IPS-NIHi11 (cell line): ENCODE measurements around the gene ZNF550.
A peak's percentile ranks its signal among the peaks of the same experiment; 100 is the strongest.

Experiments
- DNase-seq: peaks from one replicate; pipeline ENCODE4 v3.0.0; 2012; ENCODE audit warnings: mixed read lengths, low spot score

Gene ZNF550

DNA sequence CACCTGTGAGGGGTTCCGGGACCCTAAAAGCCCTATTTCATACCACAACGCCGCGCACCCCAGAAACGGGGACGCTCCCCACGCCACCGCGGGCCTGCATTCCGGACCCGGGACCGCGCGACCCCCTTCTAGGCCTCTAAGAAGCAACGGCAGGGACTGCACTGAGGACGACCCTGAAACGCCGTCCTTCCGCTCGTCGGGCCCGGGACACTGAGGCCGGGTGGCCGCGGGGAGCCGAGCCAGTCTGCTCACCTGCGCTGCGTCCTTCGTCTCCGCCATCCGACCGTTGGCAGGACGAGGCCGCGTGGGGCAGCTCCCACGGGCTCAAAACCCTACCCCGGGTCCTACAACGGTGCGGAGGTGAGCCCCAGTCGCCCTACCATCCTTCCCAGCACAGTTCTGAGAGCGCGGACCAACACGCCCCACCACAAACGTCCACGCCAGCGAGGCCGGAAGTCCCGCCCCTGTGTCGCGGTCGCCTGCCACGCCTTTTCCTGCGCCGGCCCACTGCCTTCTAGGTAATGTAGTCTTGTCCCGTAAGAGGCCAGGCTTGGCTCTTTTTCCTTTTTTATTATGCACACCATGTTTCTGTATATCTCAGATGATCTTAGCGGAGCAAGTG is at the start of gene ZNF550:
TSS of gene ZNF550 (minus strand) at position 460 of the 622 bp plus-strand sequence. CDS start at position 279, 181 bp downstream.
- peak; percentile 97 for DNase-seq

DNA sequence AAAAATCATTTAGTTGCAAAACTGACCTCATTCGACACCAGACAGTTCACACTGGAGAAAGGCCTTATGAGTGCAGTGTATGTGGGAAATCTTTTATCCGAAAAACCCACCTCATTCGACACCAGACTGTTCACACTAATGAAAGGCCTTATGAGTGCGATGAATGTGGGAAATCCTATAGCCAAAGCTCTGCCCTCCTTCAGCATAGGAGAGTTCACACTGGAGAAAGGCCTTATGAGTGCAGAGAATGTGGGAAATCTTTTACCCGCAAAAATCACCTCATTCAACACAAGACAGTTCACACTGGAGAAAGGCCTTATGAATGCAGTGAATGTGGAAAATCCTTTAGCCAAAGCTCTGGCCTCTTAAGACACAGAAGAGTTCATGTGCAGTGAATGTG is 47.3 kb upstream of the ZNF550 start:
- DNase-seq, result no peak

DNA sequence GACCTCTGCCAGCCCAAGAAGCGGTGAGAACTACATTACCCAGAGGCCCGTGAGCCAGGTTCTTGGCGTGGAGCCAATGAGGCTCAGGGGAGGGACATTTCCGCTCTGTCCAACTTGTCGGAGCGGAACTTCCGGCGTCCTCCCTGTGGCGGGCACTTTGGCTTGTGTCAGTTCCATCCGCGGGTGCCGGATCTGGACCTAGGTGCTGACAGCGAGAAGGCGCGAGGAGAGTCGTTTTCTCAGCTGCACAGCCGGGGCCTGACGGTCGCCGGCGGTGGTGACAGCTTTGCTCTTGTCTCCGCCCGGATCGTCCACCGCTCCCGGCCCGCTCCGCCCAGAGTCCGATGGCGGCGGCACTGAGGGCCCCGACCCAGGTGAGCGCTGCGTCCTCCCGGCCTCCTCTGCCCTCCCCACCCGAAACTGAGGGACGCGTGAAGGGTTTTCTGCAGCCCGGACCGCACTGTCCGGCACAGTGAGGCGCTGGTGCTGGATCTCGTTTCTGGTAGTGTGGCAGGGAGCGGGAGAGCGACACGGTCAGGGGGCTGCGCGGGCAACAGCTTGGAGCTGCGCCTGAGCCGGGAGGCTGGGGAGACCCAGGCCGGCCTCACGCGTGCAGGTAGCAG is 40.2 kb upstream of the ZNF550 start, which contains the start of gene ZNF530:
TSS of gene ZNF530 (plus strand) at position 125 of the 623 bp plus-strand sequence. CDS start 4,461 bp downstream, outside the sequence.
- DNase-seq, result peak; percentile 94

DNA sequence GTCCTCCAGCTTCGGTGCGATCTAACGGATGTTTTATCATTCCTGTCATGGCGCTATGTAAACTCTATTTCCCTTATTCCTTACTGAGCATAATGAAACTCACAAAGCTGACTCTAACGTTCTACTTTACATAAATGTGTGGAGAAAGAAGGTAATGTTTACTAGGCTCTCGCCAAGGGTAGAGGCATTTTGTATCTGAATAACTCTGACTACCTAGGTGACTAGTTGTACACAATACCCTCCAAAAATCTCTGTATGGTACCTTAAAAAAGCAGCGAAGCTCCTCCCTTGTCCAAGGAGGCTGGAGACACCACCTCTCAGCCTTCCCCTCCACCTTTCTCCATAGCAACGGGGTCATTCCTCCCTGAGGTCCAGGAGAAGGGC is 39.7 kb upstream of the ZNF550 start:
- no peak for DNase-seq

DNA sequence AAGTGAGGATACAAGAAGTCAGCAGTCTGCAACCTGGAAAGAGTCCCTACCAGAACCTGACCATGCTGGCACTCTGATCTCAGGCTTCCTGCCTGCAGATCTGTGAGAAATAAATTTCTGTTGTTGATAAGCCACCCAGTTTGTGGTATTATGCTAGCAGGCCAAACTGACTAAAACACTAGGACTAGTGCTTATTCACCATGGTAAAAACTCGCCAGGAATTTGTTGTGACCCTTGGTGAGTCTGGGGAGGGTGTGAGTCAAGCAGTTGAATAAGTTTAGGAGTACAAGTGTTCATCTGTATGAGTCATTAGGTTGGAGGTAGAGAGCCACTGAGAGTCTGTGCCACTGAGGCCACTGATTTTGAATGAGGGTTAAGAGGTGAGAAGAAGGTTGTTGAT is 27.9 kb upstream of the ZNF550 start:
- no peak for DNase-seq

DNA sequence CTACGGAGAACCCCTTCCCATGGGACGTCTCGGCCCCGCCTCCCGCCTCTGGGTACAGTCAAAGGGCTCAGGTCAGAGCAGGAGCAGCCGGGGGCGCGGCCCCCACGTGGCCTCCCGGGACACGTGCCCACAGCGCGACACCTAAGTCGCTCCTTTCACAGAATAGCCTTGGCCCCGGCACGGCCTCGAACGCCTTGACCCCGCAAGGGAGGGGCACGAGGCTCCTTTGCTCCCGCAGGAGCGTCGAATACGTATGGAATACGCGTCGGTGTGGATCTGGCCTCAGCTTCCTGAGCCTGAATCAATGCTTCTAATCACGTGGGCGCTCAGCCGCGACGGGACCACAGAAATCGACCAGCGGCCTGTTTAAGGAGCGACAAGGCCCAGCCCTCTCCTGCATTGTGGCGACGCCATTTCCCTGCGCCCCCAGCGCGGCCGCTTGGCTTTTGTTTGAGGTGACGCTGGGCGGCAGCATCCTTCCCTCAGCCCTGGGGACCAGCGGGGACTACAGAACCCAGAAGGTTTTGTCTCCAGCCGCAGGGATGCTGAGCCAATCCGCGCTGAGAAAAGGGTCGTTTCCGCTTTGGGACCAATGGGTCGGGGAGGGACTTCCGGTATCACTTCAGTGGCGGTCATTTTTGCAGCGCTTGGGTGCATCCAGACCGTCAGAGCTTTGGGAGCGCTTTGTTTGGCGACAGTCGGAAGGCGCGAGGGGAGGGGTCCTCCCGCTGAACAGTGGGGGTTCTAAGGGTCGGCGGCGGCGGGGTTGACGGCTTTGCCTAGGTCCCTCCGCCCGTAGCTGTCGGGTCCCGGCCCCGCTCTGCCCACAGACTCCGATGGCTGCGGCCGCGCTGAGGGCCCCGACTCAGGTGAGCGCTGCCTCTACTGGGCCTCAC is 24.1 kb upstream of the ZNF550 start, which contains the start of gene ZIK1:
TSS of gene ZIK1 (plus strand) at position 625 of the 896 bp plus-strand sequence. CDS start at position 837, 212 bp downstream.
- peak; percentile 95 for DNase-seq

DNA sequence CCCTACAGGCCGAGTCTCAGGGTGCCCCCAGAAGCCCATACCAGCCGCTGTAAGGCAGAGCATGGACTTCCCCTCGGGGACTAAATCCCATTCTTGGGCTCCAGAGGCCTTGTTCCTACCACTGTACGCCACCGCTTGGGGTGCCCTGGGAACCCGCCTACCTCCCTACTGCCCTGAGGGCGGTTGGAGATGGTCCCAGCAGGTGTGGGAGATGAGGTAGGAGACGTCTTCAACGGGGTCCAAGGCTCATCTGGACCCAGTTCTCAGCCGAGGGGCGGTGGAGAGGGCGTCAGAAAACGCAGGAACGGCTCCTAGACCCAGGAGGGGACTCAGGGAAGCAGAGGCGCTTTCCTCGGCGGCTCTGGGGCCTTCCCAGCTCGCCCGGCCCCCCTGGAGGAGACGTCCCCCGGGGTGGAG is 23.4 kb upstream of the ZNF550 start:
- no peak for DNase-seq

DNA sequence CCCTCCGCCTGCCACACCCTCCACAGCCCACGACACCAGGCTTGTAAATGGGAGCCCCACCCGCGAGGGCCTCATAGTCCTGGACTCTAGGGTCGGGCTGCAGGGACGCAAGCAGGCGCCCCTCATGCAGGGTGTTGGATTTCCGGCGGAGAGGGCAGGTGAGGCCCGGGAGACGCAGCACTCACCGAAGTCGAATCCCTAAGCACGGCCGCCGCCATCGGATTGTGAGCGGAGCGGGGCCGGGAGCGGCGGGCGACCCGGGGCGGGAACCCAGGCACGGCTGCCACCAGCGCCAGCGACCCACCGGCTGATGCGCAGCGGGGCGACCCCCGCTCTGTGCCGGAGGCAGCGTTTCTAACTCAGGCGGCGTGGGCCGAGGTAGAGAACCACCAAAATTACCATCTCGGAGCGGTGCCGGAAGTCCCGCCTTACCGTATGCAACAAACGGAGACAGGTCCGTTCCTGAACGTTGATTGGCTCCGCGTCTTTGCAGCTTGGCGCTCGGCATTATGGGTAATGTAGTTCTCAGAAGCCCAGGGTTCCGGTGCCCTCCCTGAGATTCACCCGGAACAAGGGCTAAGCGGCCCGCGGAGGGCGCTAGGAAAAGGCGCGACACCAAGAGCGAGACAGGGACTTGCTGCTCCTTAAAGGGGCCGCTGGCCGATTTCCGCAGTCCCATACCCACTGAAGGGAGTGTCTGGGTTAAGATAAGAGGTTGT is 19.0 kb upstream of the ZNF550 start, which contains the start of gene ZNF416:
TSS of gene ZNF416 (minus strand) at position 425 of the 719 bp plus-strand sequence. CDS start at position 218, 207 bp downstream.
- peak; percentile 100 for DNase-seq

DNA sequence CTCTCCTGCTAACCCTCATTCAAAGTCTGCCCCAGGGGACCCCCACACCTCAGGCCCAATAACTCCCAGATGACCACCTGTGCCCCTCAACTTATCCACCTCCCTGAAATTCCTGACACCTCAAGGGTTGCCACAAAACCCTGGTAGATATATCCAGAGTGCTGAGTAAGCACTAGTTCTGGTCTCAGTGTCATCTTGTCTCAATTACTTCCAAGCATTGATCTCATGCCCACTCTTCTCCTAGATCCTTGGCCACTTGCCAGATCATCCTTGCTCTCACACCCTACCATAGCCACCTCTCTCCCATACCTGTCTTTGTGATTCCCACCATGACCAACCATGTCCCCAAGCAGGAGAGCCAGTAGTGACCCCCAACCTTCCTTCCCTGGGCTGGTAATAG is 17.0 kb upstream of the ZNF550 start:
- no peak for DNase-seq

DNA sequence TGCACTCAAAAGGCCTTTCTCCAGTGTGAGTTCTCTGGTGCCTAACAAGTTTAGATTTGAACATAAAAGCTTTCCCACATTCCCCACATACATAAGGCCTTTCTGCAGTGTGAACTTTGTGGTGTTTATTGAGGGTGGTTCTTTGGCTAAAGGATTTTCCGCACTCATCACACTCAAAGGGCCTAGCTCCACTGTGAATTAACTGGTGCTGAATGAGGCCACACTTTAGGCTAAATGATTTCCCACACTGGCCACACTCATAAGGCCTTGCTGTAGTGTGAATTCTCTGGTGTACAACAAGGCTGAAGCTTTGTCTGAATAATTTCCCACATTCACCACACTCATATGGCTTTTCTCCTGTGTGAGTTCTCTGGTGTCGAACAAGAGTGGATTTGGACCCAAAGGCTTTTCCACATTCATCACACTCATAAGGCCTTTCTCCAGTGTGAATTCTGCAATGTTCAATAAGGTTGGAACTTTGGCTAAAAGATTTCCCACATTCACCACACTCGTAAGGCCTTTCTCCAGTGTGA is 12.8 kb upstream of the ZNF550 start:
- DNase-seq, result no peak

DNA sequence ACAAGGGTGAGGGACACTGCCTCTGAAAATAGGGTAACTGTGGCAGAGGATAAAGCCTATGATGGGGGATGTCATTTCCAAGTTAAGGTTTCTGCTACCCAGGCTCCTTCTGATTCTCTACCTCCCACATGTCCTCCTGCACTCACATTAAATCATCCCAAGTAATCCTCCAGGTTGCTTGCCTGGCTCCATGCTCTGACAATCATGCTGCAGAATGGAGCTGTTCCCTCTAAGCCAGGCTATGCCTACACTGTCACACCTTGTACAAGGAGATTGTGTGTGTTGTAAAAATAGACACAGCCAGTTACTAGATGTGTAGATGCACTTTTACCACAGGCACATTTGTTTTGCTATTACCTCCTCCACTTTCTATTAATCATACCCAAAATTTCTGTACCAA is 11.0 kb upstream of the ZNF550 start:
- DNase-seq, result no peak

DNA sequence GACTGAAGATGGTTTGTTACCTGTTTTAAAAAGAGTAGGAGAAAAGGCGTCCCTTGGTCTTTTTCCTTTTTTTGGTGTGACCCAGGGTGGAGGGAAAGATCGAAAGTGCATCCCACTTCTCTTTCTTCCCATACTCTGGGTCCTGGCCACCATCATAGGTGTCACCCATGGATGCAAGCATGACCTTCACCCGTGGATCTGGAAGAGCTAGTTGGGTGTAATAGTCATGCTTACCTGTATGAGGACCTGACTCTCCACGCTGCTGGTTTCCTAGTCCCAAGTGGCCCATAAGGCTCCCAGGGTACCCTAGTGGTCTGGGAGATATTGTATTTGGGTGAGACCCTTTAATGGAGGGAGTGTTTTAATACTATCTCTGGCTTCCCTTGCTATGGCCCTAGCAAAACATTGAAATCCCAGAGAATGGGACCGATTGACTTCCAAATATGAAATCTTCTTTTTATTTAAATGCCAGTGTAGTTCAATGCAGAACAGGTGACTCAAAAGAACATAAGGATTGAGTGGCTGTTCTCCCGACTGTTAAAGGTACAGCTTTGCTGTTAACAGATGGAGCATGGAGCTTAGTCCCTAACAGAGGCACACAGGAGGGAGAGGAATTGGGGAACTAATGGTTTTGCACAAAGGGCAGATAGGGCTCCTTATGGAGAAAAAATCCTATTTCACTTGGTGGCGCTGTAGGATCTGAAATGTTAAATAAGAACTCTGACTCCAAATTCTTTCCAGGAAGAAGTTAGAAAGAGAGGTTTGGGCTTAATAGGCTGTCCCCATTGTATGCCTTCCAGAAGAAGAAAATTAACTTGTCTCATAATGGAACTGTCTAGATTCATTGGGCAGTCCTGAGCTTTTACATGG is 7.0 kb upstream of the ZNF550 start:
- no peak for DNase-seq

DNA sequence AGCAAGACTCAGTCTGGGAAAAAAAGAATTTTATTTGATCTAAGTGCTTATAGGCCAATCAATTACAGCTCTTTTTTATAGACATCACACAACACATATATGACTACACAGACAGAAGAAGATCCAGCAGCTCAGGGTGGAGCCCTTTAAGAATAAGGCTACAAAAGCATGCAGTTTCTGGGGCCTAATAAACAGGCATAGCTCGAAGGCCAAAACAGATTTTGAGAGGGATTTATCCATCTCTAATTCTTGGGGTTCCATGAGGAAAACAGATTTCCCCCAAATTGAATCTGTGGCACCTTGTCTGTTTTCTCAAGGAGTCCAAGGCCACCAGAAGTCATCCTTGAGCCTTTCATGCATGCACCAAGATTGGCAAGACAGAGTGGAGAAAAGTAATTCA is 3.9 kb upstream of the ZNF550 start:
- no peak for DNase-seq

DNA sequence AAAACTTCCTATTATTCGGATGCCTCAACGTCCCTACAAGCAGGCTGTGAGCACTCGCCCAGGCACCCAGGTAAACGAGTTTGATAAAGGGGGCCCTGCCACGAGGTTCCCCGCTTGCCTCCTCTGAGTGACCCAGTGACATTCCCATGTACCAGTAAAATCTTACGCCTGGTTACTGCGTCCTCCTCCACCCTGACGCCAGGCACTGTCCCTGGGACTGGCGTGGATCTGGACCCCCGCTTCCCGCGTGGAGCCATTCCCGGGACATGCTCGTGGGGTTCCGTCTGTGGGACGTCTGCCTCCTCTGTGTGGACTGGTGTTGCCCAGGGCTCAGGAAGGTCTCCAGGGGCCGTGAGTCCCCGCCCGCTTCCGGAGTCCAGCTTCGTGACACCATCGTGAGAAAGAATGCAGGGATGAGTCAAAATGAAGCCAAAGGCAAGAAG is 407 bp upstream of the ZNF550 start:
- DNase-seq, result no peak

DNA sequence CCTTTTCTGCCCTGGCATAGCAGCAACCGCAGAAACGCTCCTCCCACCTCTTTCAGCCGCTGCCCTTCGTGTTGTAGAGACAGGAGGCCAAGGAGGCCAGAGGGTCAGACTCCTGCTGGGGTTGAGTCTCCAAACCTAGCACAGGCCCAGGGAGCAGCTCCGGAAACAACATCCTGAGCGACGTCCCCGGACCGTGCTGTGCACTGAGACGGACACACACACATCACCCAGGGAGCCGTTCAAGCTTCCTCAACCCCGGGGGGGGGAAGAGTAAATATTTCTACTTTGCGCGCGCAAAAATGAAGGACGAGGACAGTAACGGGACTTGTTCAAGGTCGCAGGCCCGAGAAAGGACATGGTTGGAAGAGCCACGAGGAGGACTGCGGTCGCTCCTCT is 657 bp downstream of the ZNF550 start:
- DNase-seq, result peak; percentile 71

DNA sequence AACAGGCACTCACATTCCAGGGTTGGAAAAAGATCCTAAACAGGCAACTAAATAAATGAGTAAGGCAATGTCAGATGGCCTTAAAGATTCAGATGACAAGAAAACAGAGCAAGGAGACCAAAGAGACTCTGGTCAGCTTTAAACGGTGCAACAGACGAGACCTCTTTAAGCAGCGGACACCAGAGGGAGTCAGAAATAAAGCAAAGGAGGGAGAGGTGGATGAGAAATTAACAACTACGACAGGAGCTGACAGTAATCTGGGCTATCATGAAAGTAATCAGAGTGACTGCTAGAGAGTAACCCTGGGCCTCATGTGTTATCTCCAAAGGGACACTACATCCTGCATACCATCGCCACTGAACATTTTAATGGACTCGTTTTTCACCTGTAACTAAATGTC is 1.1 kb downstream of the ZNF550 start:
- DNase-seq, result peak; percentile 17

DNA sequence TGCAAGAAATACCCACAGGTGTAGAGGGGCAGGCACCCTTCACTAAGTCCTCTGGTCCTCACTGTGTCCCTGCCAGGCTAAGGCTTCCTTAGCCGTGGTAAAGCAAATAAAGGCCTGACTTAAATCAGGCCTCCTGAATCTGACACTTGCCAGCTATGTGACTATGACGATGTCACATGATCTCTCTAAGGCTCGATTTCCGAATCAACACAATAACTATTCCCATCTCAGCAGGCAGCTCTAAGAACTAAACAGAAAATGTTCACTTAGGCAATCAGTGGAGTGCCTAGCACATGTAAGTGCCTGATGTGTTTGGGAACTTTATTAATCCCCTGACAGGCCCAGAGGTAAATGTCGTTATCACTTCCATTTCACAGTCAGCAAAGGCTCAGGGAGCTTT is 2.0 kb downstream of the ZNF550 start:
- DNase-seq, result no peak

DNA sequence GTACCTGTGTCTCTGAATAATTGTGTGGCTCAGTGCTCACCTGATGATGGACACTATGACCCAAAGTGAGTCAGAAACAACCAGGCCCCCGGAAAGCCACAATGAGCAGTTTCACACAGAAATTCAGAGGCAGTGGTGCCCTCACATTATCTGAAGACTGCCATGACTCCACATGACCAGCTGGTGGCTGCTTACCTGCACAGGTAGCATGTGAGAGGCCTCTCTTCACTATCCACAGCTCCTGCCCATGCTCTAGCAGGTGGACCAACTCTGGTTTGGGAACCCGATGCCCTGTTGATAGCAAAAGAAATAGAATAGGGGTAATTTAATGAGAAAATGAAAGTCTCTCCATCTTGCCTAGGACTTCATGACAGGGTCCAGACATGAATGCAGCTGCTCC is 7.2 kb downstream of the ZNF550 start:
- DNase-seq, result peak; percentile 7

DNA sequence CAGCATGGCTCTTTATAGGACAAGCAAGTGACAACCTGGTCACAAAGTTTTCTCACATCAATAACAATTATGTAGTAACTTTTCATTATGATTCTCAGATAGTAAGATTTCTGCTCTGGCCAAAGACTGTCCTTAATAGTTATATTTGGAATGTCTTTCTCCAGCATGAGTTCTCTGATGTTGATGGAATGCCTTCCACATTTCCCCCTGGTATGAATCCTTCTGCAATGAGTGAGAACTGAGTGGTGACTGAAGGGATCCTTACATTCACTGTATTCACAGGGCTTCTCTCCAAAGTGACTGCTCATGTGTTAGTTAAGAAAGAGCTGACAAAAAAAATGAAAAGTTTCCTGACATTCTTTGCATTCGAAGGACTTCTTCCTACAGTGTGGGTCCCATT is 13.2 kb downstream of the ZNF550 start:
- DNase-seq, result no peak

DNA sequence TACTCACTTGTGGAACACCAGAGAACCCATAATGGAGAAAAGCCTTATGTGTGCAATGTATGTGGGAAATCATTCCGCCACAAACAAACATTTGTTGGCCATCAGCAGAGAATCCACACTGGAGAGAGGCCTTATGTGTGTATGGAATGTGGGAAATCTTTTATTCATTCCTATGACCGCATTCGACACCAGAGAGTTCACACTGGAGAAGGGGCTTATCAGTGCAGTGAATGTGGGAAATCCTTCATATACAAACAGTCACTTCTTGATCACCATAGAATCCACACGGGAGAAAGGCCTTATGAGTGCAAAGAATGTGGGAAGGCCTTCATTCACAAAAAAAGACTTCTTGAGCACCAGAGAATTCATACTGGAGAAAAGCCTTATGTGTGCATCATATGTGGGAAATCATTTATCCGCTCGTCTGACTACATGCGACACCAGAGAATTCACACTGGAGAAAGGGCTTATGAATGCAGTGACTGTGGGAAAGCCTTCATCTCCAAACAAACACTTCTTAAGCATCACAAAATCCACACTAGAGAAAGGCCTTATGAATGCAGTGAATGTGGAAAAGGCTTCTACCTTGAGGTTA is 21.6 kb downstream of the ZNF550 start:
- DNase-seq, result no peak
